GM12865 (cell line): ENCODE data around the gene DIS3L2.

Experiments
- DNase-seq: peaks from one replicate; pipeline ENCODE4 v3.0.0; 2010; ENCODE audit warnings: low read depth
- H3K4me3 ChIP-seq: 2 replicates; pipeline ENCODE4 v1.5.1; 2011; ENCODE audit warnings: mild to moderate bottlenecking, low read depth, low read length, control low read depth
- TF ChIP-seq, protein P1 (sequence below): IDR thresholded peaks from 2 replicates; pipeline ENCODE4 v1.5.1; 2011; ENCODE audit warnings: low read length, control low read depth, low read depth, inconsistent platforms; ENCODE audit not compliant: insufficient read depth; ENCODE audit errors: missing control alignments

Gene DIS3L2

DNA sequence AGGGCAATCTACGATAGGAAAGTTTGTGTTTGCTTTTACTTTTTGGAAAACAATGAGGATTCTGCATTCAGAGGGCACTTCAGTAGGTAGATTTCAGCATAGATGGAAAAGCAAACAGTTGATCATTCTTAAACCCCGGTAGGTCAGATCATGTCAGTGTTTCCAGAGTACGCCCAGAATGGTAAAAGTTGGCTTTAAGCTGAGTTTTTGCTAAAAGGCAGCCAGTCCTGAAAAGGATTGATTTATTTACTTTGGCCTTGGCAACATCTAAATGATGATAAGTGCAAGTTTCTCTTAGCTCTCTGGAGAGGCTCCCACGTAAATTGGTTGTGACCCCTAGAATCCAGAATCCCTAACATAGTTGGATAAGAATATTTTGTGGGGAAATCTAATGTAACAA lies 168.0 kb downstream of the DIS3L2 start:
- TF ChIP-seq, protein P1, sequence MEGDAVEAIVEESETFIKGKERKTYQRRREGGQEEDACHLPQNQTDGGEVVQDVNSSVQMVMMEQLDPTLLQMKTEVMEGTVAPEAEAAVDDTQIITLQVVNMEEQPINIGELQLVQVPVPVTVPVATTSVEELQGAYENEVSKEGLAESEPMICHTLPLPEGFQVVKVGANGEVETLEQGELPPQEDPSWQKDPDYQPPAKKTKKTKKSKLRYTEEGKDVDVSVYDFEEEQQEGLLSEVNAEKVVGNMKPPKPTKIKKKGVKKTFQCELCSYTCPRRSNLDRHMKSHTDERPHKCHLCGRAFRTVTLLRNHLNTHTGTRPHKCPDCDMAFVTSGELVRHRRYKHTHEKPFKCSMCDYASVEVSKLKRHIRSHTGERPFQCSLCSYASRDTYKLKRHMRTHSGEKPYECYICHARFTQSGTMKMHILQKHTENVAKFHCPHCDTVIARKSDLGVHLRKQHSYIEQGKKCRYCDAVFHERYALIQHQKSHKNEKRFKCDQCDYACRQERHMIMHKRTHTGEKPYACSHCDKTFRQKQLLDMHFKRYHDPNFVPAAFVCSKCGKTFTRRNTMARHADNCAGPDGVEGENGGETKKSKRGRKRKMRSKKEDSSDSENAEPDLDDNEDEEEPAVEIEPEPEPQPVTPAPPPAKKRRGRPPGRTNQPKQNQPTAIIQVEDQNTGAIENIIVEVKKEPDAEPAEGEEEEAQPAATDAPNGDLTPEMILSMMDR = no peak
- DNase-seq = no peak
- H3K4me3 ChIP-seq = no peak overlapping the region

DNA sequence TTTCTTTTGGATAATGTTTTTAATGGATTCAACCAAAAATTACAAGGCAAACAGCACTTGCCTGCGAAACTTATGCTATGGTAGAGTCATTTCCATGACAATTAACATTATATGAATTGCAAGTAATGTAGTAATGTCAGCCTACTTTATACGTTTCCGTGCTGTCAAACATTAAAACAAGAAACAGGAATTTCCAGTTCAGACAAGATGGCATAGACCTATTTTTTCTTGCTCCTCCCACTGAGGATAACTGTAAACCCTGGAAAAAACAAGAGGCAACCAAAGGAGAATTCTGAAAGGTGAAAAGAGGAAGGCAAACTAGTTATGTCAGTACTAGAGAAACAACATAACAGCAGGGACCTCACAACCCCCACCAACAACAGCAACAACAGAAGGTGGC lies 170.7 kb downstream of the DIS3L2 start:
- TF ChIP-seq, protein P1 = no peak
- H3K4me3 ChIP-seq = no peak overlapping the region
- DNase-seq = no peak

DNA sequence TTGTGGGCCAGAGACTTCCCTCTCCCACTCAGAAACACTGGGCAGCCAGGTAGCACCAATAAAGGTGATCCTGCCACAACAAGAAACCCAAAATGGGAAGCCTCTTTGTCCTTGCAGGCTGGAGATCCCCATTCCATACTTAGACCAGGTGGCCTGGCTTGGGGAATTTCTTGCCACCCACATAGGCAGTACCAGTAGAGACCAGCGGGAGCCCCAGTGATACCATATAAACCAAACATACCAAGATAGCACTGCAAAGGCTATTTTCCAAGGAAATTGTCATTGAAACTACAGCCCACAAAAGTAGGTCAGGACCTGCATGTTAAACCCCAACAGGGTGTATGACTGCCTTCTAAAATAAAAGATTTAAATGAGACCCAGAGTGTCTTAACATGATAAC lies 171.6 kb downstream of the DIS3L2 start:
- TF ChIP-seq, protein P1 = no peak
- no peak overlapping the region for H3K4me3 ChIP-seq
- DNase-seq = peak; percentile 14

DNA sequence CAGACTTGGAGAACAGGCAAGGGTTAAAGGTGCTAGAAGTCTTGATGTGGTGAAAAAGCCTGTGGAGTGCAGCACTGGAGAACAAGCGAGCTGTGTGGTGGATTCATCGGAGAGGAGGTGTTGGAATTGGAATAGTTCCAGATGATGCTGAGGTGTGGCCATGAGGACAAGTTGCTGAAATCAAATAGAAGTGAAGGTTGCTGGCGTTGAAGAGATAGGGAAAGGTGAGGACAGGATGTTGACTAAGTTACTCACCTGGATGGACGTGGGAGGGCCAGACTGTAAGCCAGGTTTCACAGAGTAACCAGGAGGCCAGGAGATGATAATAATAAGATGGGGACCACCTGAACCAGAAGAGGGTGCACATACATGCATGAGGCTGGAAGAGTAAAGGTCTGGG lies 173.4 kb downstream of the DIS3L2 start:
- TF ChIP-seq, protein P1 = no peak
- DNase-seq = no peak
- H3K4me3 ChIP-seq = no peak overlapping the region

DNA sequence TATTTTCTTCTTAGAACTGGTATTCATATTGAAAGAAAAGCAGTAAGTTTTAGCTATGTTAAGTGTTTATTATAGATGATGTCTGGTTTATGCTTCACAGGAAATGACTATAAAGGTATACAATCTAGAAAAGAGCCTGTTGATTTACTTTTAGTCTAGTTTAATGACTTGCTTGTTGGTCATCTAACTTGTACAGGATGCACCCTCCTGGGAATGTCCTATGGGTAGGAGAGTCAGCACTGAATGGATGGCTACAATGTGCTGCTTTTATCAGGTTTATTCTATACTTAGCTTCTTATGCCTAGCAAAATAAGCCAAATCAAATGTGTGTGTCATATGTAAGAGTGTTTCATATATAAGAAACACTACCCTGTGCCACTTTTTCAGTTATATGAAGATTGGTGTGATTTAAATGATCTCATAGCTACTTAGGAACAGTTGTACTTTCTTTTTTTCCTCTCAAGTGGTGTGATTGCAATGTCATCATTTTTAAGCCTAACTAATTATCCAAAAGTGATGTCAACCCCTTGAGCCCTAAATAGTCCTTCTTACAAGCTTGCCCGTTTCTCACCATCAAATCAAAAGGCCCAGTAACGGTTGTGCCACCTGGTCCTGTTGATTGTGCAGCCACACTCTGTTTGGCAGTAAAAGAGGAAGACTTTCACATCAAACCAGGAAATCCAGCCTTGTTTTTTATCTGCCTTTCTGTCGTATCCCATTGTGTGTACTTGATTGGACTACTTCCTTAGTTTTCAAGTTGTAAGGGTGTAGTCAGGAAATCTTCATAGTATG lies 176.0 kb downstream of the DIS3L2 start:
- TF ChIP-seq, protein P1 = no peak
- no peak overlapping the region for H3K4me3 ChIP-seq
- no peak for DNase-seq

DNA sequence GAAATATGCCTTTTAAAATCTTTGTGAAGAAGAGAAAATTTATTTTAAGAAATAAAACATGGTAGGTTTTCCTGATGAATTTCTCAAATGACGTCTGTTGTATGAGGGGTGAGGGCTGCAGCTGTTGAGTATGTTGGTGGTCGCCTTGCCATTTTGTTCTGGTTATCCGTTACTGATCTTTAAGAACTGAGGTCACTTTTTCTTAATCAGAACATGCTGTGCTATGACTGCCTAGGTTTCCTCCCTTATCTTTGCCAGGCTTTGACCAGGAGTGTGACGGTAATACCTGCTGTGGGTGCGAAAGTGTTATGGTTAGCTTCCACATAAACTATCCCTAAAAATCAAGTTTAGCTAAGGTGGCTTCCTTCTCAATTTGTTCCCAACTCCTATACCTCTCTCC lies 176.9 kb downstream of the DIS3L2 start:
- TF ChIP-seq, protein P1 = no peak
- DNase-seq = no peak
- no peak overlapping the region for H3K4me3 ChIP-seq

DNA sequence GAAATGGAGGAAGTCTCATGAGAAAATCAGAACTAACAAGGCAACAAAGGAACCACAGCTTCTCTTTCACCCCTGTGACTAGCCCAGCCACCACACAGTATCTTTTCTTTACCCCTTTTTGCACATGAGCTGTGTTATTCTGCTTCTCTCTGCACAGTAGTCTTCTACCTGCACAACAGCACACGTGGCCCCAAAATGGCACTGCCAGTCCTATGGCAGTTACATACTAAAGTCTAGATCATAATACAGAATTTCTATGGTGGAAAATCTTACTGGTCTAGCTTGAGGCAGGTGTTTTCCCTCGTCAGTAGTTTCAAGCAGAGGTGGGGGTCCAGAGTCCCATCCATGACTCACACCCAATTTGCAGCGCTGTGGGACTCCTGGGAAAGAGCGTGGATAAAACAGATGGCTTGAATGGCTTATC lies 177.7 kb downstream of the DIS3L2 start:
- DNase-seq = no peak
- H3K4me3 ChIP-seq = no peak overlapping the region
- TF ChIP-seq, protein P1 = no peak
